SU-DHL-6 (cell line): ENCODE measurements around the gene XKR7.

Experiments used
- H2AFZ ChIP-seq: fragments of 200-600 bp; sonication (generic); 2 replicates; pipeline ENCODE4 v1.6.1; 2014; ENCODE audit warnings: low read depth, mild to moderate bottlenecking, moderate library complexity, mixed read lengths, antibody characterized with exemption, low read length; ENCODE audit not compliant: severe bottlenecking
- H3F3A ChIP-seq: fragments of 200-600 bp; shearing (Covaris generic); 2 replicates; pipeline ENCODE4 v1.6.0; 2016; ENCODE audit warnings: antibody characterized with exemption, mild to moderate bottlenecking; ENCODE audit not compliant: insufficient read depth
- H3K27ac ChIP-seq: fragments of 200-600 bp; sonication (generic); 2 replicates; pipeline ENCODE4 v1.5.1; 2016; ENCODE audit warnings: low read depth, mild to moderate bottlenecking, low read length, moderate library complexity, mixed read lengths
- H3K27me3 ChIP-seq: fragments of 200-600 bp; sonication (generic), shearing (Covaris generic); 2 replicates; pipeline ENCODE4 v1.6.0; 2014; ENCODE audit warnings: mild to moderate bottlenecking, low read length
- H3K36me3 ChIP-seq: fragments of 200-600 bp; sonication (generic); 2 replicates; pipeline ENCODE4 v1.6.1; 2014; ENCODE audit warnings: mild to moderate bottlenecking, low read length, mixed read lengths
- H3K4me2 ChIP-seq: fragments of 300-600, 200-600 bp; shearing (Covaris generic), sonication (generic); 2 replicates; pipeline ENCODE4 v1.6.0; 2014; ENCODE audit warnings: low read length, low read depth, mild to moderate bottlenecking; ENCODE audit not compliant: poor library complexity, severe bottlenecking
- H3K4me3 ChIP-seq: fragments of 200-600 bp; sonication (generic); 2 replicates; pipeline ENCODE4 v1.5.1; 2014; ENCODE audit warnings: antibody characterized with exemption, low read length, mild to moderate bottlenecking, mixed read lengths; ENCODE audit not compliant: insufficient read depth, poor library complexity, severe bottlenecking
- H3K79me2 ChIP-seq: fragments of 200-600 bp; sonication (generic); 2 replicates; pipeline ENCODE4 v1.6.1; 2014; ENCODE audit warnings: mild to moderate bottlenecking, low read length, moderate library complexity; ENCODE audit not compliant: insufficient read depth
- H3K9ac ChIP-seq: fragments of 200-600 bp; sonication (generic); 2 replicates; pipeline ENCODE4 v1.7.0; 2014; ENCODE audit warnings: mild to moderate bottlenecking, low read length
- H3K9me2 ChIP-seq: fragments of 200-600 bp; sonication (generic); replicated peaks from 2 replicates; pipeline ENCODE4 v1.6.1; 2014; ENCODE audit warnings: low read length; ENCODE audit not compliant: insufficient read depth
- H3K9me3 ChIP-seq: fragments of 200-600 bp; sonication (generic); 2 replicates; pipeline ENCODE4 v1.6.1; 2014; ENCODE audit warnings: low read length, mixed read lengths; ENCODE audit not compliant: insufficient read depth
- H4K20me1 ChIP-seq: fragments of 200-600 bp; sonication (generic); 2 replicates; pipeline ENCODE4 v1.6.1; 2014; ENCODE audit warnings: low read depth, mild to moderate bottlenecking, antibody characterized with exemption, low read length, moderate library complexity, mixed read lengths
- CTCF ChIP-seq: fragments of 200-600 bp; sonication (generic); IDR thresholded peaks from one replicate; pipeline ENCODE4 v1.5.1; 2017; ENCODE audit warnings: antibody characterized with exemption, mild to moderate bottlenecking, low read length, moderate library complexity; ENCODE audit not compliant: insufficient read depth, poor library complexity, severe bottlenecking
- EZH2phosphoT487 ChIP-seq: fragments of 200-600 bp; sonication (generic), shearing (Covaris generic); conservative IDR thresholded peaks from 2 replicates; pipeline ENCODE4 v1.6.1; 2018; ENCODE audit warnings: mild to moderate bottlenecking, antibody characterized with exemption, low read length, moderate library complexity, mixed read lengths

Gene XKR7

GRCh38 chr20:31984981-31985471 is 17.1 kb downstream of the XKR7 start:
- H4K20me1 ChIP-seq = no peaks in the 10 kb centered on the region
- TF ChIP-seq CTCF = no peak
- no peak for TF ChIP-seq EZH2phosphoT487
- H3K79me2 ChIP-seq = no peaks in the 10 kb centered on the region
- H3K27me3 ChIP-seq = no peaks in the 10 kb centered on the region
- no peak overlapping the region for H3K9ac ChIP-seq
- no peaks in the 10 kb centered on the region for H3K36me3 ChIP-seq
- no peak overlapping the region for H2AFZ ChIP-seq
- H3K27ac ChIP-seq = no peak overlapping the region
- H3K4me2 ChIP-seq = no peak overlapping the region
- no peaks in the 10 kb centered on the region for H3K9me3 ChIP-seq
- H3F3A ChIP-seq = no peaks in the 10 kb centered on the region
- H3K4me3 ChIP-seq = no peak overlapping the region
- H3K9me2 ChIP-seq = no peaks in the 10 kb centered on the region

- no peaks in the 10 kb centered on the region for H4K20me1 ChIP-seq
- H3K4me2 ChIP-seq = no peak overlapping the region
- H3K79me2 ChIP-seq = no peaks in the 10 kb centered on the region
- H3K9ac ChIP-seq = no peak overlapping the region
- TF ChIP-seq EZH2phosphoT487 = no peak
- TF ChIP-seq CTCF = no peak
- no peaks in the 10 kb centered on the region for H3K36me3 ChIP-seq
- H3K27ac ChIP-seq = no peak overlapping the region
- H3K4me3 ChIP-seq = no peak overlapping the region
- no peaks in the 10 kb centered on the region for H3K27me3 ChIP-seq
- no peak overlapping the region for H2AFZ ChIP-seq
- H3K9me2 ChIP-seq = no peaks in the 10 kb centered on the region
- no peaks in the 10 kb centered on the region for H3K9me3 ChIP-seq
- H3F3A ChIP-seq = no peaks in the 10 kb centered on the region
Measured at GRCh38 chr20:31987744-31988143, 19.8 kb downstream of the XKR7 start.

GRCh38 chr20:31988430-31989015 is 20.6 kb downstream of the XKR7 start:
- TF ChIP-seq CTCF = no peak
- TF ChIP-seq EZH2phosphoT487 = no peak
- Histone ChIP-seq H3K4me2 (no peak overlapping the region), H3K9ac (no peak overlapping the region), H3K4me3 (no peak overlapping the region), H3F3A (no peaks in the 10 kb centered on the region), H3K9me3 (no peaks in the 10 kb centered on the region), H3K9me2 (no peaks in the 10 kb centered on the region), H3K27ac (no peak overlapping the region), H3K27me3 (no peaks in the 10 kb centered on the region), H3K79me2 (no peaks in the 10 kb centered on the region), H4K20me1 (no peaks in the 10 kb centered on the region), H2AFZ (no peak overlapping the region), H3K36me3 (no peaks in the 10 kb centered on the region)
